HG02571 (cell line): ENCODE measurements around the gene UGT2B17.
A peak's percentile ranks its signal among the peaks of the same experiment; 100 is the strongest.
"Not testable (repeated sequence)": the region's sequence is repeated elsewhere in the genome, so short reads cannot be mapped to it uniquely, and the experiment has no call there.

ENCODE experiments used
- ATAC-seq: cut with Tn5 transposase; IDR thresholded peaks from one replicate; pipeline ENCODE4 v1.9.1; 2021; ENCODE audit warnings: mild to moderate bottlenecking, moderate library complexity; ENCODE audit not compliant: unreplicated experiment

UGT2B17 gene

GRCh38 chr4:68569466-68570121 is 6.5 kb downstream of the UGT2B17 start:
- peak; percentile 47 for ATAC-seq

GRCh38 chr4:68569036-68569435 is 7.1 kb downstream of the UGT2B17 start:
- ATAC-seq = peak; percentile 29

- not testable (repeated sequence) for ATAC-seq
Observed at GRCh38 chr4:68568535-68568934, 7.6 kb downstream of the UGT2B17 start.

- ATAC-seq = not testable (repeated sequence)
Observed at GRCh38 chr4:68566364-68566763, 9.8 kb downstream of the UGT2B17 start.

- not testable (repeated sequence) for ATAC-seq
Observed at GRCh38 chr4:68565082-68565481, 11.0 kb downstream of the UGT2B17 start.

GRCh38 chr4:68560364-68561070 is 15.6 kb downstream of the UGT2B17 start:
- ATAC-seq = not testable (repeated sequence)

GRCh38 chr4:68553830-68554229 is 22.3 kb downstream of the UGT2B17 start:
- peak; percentile 61 for ATAC-seq

GRCh38 chr4:68552818-68553811 is 23.0 kb downstream of the UGT2B17 start:
- peak; percentile 58 for ATAC-seq

GRCh38 chr4:68542742-68543141 is 33.4 kb downstream of the UGT2B17 start:
- not testable (repeated sequence) for ATAC-seq

GRCh38 chr4:68536375-68536774 is 39.7 kb downstream of the UGT2B17 start:
- ATAC-seq = no peak

GRCh38 chr4:68535974-68536373 is 40.1 kb downstream of the UGT2B17 start:
- ATAC-seq = no peak

GRCh38 chr4:68522232-68522631 is 53.9 kb downstream of the UGT2B17 start:
- ATAC-seq = not testable (repeated sequence)

GRCh38 chr4:68520985-68521384 is 55.1 kb downstream of the UGT2B17 start:
- no peak for ATAC-seq

- no peak for ATAC-seq
Observed at GRCh38 chr4:68518889-68519288, 57.2 kb downstream of the UGT2B17 start.

- not testable (repeated sequence) for ATAC-seq
Observed at GRCh38 chr4:68505452-68505851, 70.7 kb downstream of the UGT2B17 start.

- ATAC-seq = not testable (repeated sequence)
Observed at GRCh38 chr4:68504836-68505235, 71.3 kb downstream of the UGT2B17 start.

- not testable (repeated sequence) for ATAC-seq
Observed at GRCh38 chr4:68503462-68503861, 72.7 kb downstream of the UGT2B17 start.

GRCh38 chr4:68499021-68499420 is 77.1 kb downstream of the UGT2B17 start:
- no peak for ATAC-seq

GRCh38 chr4:68498413-68499007 is 77.6 kb downstream of the UGT2B17 start:
- ATAC-seq = peak; percentile 89

- ATAC-seq = no peak
Observed at GRCh38 chr4:68494688-68495087, 81.4 kb downstream of the UGT2B17 start.
